ENCODE results near the gene KIF3A. TPM values are rescaled to one million over a fixed set of nuclear protein-coding genes. Genes with fewer than 3 reads are reported as not detected.
A peak's percentile ranks its signal among the peaks of the same experiment; 100 is the strongest.

Gene KIF3A
- total RNA-seq, 1 donor: 12.7 TPM

DNA sequence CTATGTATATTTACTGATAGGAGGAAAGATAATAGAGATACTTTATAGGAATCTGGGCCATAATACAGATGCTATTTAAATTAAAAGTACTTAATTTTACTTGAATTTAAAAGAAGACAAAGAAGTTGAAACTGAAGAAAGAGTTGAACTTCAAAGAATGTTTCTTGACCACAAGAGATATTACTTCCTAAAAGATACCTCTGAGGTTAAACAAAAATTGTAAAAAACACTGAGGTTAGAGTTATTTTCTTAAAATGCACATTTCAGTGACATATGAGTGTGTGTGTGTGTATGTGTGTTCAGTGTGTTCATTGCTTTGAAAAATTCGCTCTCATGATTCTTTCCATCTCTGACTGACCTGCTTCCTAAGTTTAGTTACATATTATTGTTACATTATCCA lies 43.2 kb upstream of the KIF3A start:
- TF ChIP-seq CTCF (IDR thresholded peaks at IDR 0.05; ENCODE audit: insufficient read depth, low read length): no peak
- DNase-seq (ENCODE audit: low read depth): no peak
- H3K4me3 ChIP-seq (ENCODE audit: low read depth, low read length): no peak overlapping the region

GRCh38 chr5:132779961-132780360 lies 42.6 kb upstream of the KIF3A start:
- no peak for TF ChIP-seq CTCF (IDR thresholded peaks at IDR 0.05; ENCODE audit: insufficient read depth, low read length)
- no peak for DNase-seq (ENCODE audit: low read depth)
- H3K4me3 ChIP-seq (ENCODE audit: low read depth, low read length): no peak overlapping the region

- TF ChIP-seq CTCF (IDR thresholded peaks at IDR 0.05; ENCODE audit: insufficient read depth, low read length): no peak
- no peak overlapping the region for H3K4me3 ChIP-seq (ENCODE audit: low read depth, low read length)
- no peak for DNase-seq (ENCODE audit: low read depth)
Measured at GRCh38 chr5:132778856-132779255, 41.5 kb upstream of the KIF3A start.

DNA sequence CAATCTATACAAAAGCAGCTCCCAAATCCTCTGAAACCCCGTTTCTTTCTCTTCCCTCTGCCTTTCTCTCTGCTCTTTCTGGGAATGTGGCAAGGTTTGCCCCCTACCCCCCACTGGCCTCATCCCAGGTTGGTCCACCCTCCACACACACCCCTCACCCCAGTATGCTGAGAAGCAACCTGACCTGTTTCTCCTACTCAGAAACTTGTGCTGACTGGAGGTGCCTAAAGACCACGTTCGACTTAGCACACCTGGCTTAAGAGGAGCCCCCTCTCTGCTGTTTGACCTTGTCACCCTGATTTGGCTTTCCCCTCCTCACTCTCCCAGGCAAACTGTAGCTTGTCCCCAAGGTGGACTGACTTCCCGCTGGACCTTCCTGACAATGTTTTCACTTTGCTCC lies 40.8 kb upstream of the KIF3A start:
- no peak for TF ChIP-seq CTCF (IDR thresholded peaks at IDR 0.05; ENCODE audit: insufficient read depth, low read length)
- peak overlapping the region; percentile 81 for H3K4me3 ChIP-seq (ENCODE audit: low read depth, low read length)

GRCh38 chr5:132777209-132778069 lies 40.1 kb upstream of the KIF3A start, which contains the start of gene SEPTIN8:
Gene SEPTIN8 (minus strand): TSS chr5:132777239. CDS start chr5:132777137, 102 bp downstream.
- no peak for TF ChIP-seq CTCF (IDR thresholded peaks at IDR 0.05; ENCODE audit: insufficient read depth, low read length)
- peak; percentile 38 for DNase-seq (ENCODE audit: low read depth)
- H3K4me3 ChIP-seq (ENCODE audit: low read depth, low read length): peak within 1 kb of the TSS; percentile 81

More for the DNA sequence above, 40.8 kb upstream of the KIF3A start:
- DNase-seq (ENCODE audit: low read depth): no peak

- TF ChIP-seq CTCF (IDR thresholded peaks at IDR 0.05; ENCODE audit: insufficient read depth, low read length): no peak
- DNase-seq (ENCODE audit: low read depth): no peak
- H3K4me3 ChIP-seq (ENCODE audit: low read depth, low read length): peak overlapping the region; percentile 81
Measured at GRCh38 chr5:132776938-132777208, 39.5 kb upstream of the KIF3A start.

All from fibroblast of the aortic adventitia (primary cell).